Activated CD8-positive, alpha-beta memory T cell treated with anti-CD3 and anti-CD28 coated beads, Interleukin-2, amount 50 U/mL, for 1 hour (primary cell): ENCODE results near the gene SMAD4.
"Not testable (repeated sequence)": the region's sequence is repeated elsewhere in the genome, so short reads cannot be mapped to it uniquely, and the experiment has no call there.

Experiments used
- DNase-seq: peaks from one replicate; pipeline ENCODE4 v3.0.0-alpha.2; 2020; ENCODE audit errors: extremely low read depth

The SMAD4 gene

GRCh38 chr18:51069885-51070284 is 39.9 kb downstream of the SMAD4 start:
- no peak for DNase-seq

- DNase-seq = no peak
Measured at GRCh38 chr18:51070545-51070944, 40.5 kb downstream of the SMAD4 start.

DNA sequence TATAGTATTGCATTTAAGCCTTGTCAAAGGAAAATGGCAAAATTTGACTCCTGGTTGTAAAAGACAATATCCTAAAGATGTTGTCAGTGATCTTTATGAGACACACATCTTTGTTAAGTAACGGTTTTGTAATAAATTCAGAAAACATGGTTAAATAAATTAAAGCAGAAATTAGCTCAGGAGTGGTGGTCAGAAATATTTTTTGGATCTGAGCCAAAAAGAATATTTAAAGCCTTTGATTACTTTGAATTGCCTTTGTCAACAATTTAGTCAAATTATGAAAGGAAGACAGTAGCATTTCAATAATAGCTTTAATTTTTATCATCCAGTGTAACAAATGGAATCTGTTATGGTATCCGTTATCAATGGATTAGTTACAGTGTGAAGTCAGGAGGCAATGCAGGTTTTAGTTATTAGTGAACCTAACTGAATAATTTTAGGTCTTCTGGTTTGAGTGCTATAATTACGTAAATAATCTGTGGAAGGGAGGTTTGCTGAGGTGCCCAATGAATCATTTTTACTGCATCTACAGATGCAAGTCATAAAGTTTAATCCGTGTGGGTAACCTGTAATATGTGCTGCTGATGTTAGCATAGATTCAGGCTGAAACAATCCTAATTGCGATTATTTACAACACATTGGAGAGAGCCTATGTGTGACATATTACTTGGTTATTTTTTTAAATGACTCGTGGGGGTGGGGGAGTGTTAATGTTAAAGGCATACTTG is 42.7 kb downstream of the SMAD4 start:
- no peak for DNase-seq

- no peak for DNase-seq
Measured at GRCh38 chr18:51074605-51075004, 44.6 kb downstream of the SMAD4 start.

DNA sequence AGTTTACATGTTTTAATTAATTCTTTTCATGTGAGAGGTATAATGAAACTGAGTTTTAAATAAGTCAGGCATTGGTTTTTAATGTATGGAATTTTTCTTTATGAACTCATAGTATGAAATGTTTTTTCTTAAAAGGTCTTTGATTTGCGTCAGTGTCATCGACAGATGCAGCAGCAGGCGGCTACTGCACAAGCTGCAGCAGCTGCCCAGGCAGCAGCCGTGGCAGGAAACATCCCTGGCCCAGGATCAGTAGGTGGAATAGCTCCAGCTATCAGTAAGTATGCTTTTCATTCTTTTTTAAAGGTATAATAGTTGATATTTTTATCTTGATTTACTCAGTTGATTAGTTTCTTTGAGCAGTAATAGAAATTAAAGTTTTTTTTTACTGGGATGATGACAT is 46.5 kb downstream of the SMAD4 start:
- no peak for DNase-seq

DNA sequence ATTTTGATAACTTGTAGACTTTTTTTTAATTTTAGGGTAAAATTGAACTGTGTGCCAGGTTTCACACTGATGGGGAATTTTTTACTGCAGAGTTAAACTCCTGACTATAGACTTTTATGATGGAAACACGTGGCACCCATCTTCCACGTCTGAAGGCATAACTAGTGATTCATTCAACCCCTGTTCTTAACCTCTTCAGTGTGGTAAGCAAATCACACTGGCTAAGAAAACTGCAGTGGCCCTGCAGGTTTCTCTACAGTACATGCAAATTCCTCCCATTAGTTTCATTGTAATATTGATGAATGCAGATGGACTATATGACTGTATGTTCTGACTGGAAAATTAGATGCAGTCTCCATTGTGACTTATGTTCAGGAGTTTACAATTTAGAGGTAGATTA is 47.2 kb downstream of the SMAD4 start:
- DNase-seq = no peak

DNA sequence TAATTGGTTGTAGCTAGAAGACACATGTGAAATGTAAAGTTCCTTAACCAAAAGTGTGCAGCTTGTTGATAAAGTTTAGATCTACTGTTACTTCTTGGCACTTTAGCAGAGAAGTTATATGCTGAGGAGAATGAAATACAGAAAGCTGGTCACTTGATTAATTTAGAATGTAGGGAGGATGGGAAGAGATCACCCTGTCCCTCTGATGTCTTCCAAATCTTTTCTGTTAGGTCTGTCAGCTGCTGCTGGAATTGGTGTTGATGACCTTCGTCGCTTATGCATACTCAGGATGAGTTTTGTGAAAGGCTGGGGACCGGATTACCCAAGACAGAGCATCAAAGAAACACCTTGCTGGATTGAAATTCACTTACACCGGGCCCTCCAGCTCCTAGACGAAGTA is 48.0 kb downstream of the SMAD4 start:
- DNase-seq = no peak

- no peak for DNase-seq
Measured at GRCh38 chr18:51082571-51083267, 52.7 kb downstream of the SMAD4 start.

DNA sequence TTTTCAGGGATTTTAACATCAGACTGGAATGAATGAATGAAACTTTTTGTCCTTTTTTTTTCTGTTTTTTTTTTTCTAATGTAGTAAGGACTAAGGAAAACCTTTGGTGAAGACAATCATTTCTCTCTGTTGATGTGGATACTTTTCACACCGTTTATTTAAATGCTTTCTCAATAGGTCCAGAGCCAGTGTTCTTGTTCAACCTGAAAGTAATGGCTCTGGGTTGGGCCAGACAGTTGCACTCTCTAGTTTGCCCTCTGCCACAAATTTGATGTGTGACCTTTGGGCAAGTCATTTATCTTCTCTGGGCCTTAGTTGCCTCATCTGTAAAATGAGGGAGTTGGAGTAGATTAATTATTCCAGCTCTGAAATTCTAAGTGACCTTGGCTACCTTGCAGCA is 53.4 kb downstream of the SMAD4 start:
- DNase-seq = no peak

DNA sequence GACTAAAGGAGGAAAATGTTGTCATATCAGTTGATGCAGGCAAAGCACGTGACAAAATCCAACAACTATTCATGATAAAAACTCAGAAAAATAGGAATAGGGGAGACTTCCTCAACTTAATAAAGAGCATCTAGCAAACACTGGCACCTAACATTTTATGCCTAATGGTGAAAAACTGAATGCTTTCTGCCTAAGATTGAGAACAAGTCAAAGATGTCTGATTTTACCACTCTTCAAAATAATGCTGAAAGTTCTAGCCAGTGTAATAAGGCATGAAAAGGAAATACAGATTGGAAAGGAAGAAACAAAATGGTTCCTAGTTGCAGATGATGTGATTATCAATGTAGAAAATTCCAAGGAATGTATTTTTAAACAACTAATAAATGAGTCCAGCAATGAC is 58.4 kb downstream of the SMAD4 start:
- DNase-seq = no peak

DNA sequence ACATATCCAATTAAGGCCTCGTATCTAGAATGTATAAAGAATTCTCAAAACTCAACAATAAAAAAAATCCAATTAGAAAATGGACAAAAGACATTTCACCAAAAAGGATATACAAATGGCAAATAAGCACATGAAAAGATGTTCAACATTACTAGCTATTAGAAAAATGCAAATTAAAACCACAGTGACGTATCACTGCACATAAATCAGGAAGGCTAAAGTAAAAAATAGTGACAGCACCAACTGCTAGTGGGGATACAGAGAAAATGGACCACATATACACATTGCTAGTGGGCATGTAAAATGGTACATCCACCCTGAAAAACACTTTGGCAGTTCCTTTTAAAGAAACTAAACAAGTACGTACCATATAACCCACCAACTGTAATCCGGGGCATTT is 59.7 kb downstream of the SMAD4 start:
- no peak for DNase-seq

DNA sequence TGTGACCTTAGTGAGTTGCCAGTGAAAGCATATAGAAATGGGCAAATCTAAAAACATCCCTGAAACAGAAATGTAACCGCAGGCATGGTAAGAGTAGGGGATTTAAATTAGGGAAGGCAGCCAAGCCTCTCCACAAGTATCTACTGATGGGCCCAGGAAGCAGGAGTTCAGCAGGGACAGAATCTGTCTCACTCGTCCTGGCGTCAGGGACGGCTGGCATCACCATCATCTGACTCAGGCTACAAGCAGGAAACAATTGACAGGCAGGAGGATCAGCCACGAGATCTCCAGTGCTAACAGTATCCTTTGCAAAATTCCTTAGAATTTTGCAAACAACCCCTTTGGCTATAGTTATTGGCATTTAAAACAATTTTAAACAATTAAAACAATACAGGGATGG is 61.3 kb downstream of the SMAD4 start:
- DNase-seq = no peak

- no peak for DNase-seq
Measured at GRCh38 chr18:51092117-51092516, 62.1 kb downstream of the SMAD4 start.

- not testable (repeated sequence) for DNase-seq
Measured at GRCh38 chr18:51092967-51093366, 63.0 kb downstream of the SMAD4 start.

DNA sequence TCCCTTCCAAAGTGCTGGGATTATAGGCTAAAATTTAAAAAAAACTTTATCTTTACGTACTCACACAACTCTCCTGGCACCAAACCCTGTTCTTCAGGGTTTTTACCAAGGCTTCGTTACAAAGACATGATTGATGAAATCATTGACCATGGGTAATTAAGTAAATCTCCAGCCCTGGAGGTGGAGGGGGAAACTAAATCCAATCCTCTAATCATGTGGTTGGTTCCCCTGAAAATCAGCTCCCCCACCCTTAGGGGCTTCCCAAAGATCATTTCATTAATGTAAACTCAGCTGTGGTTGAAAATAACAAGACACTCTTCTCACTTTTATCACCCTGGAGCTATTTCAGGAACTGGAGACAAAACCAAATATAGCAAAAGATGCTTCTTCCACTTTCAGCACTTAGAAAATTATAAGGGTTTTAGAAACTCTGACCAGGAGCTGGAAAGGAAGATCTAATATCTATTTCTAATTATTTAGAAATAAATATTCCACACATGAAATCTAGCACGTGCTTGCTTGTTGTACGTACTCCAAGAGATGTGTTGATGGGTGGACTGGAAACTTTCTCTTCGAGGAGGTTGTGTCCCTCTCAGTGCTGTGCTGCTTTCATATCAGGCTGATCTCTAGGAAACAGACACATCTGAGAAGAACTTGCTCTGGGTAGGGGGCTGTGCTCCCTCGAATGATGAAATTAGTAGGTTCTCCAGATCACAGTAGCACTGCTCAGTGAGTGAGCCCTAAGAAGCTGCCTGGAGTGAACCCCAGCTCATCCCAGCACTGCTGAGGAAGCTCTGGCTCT is 67.2 kb downstream of the SMAD4 start:
- no peak for DNase-seq

DNA sequence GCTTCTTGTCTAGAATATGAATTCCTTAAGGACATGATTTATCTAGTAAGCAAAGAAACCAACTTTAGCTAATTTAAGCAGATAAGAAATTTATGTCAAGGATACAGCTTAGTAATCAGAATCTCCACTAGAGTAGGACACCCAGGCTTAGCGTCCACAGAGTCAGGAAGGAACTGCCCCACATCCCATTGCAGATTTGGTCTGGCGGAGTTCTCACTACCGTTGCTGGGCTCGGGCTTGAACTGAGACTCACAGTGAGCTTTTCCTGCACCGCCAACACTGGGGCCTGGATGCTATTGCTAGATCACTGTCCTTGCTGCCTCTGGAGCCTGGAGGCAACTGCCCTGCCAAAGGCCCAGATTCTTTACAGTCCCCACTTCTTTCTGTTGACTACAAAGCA is 68.1 kb downstream of the SMAD4 start:
- no peak for DNase-seq

GRCh38 chr18:51098513-51098912 is 68.5 kb downstream of the SMAD4 start:
- no peak for DNase-seq

- DNase-seq = no peak
Measured at GRCh38 chr18:51100385-51101120, 70.5 kb downstream of the SMAD4 start.

DNA sequence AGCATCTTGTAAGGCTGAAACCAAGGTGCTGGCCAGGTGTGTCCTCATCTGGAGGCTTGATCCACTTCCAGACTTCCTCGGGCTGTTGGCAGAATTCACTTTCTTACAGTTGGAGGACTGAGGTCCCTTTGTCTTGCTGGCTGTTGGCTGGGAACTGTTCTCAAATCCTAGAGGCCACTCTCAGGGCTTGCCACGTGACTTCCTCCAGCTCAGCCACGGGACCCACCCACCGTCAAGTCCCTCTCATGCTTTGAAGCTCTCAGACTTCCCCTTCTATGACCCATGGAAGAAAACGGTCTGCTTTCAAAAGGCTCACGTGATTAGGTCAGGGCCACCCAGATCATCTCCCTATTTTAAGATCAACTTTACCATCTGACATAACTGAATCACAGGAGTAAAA is 77.1 kb downstream of the SMAD4 start:
- no peak for DNase-seq

GRCh38 chr18:51107598-51108305 is 77.7 kb downstream of the SMAD4 start:
- no peak for DNase-seq

DNA sequence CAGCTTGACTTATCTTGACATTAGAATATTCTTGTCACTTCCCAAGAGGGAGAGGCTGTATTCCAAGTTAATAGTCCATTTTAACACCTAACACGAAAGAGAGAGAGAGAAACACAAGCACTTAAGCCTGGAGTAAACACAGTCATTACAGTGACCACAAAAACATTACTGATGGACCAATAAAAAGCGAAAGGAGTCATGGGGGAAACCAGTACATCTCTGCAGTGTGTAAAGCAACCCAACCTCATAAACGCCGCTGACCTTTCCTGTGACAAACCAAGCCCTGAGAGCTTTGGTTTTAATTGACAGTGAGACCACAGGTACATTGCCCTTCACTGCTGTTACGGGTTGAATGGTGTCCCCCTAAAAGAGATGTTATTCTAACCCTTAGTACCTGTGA is 78.3 kb downstream of the SMAD4 start:
- no peak for DNase-seq
